CD14-positive monocyte (primary cell): ENCODE data around the gene YIF1B. TPM values are rescaled to one million over a fixed set of nuclear protein-coding genes. Genes with fewer than 3 reads are reported as not detected.

Experiments used
- DNase-seq, 3 donors: peaks; one replicate each; pipeline ENCODE4 v3.0.0-alpha.2; 2011 to 2022
- H2AFZ ChIP-seq: 2 replicates; pipeline ENCODE4 v1.6.0; 2012; ENCODE audit warnings: mild to moderate bottlenecking, low read depth, low read length, inconsistent platforms; ENCODE audit not compliant: insufficient read depth, poor library complexity, severe bottlenecking
- H3K27ac ChIP-seq, 2 donors: 1 replicate in 1 of 2; 2 replicates in 1 of 2; pipeline ENCODE4 v1.5.1; 2012 to 2013; ENCODE audit warnings: low read length in 2 of 2, control low read depth in 1 of 2, inconsistent platforms in 1 of 2, low read depth in 1 of 2, mild to moderate bottlenecking in 1 of 2
- H3K27me3 ChIP-seq, 2 donors: one replicate each; pipeline versions ENCODE4 v1.6.0 to v1.6.1; 2011 to 2013; ENCODE audit warnings: low read length in 2 of 2; ENCODE audit not compliant: control insufficient read depth in 2 of 2, insufficient read depth in 2 of 2
- H3K36me3 ChIP-seq, 2 donors: replicated peaks in 1 of 2; 1 replicate in 1 of 2; 2 replicates in 1 of 2; pipeline versions ENCODE4 v1.5.1 to v1.6.1; 2012 to 2013; ENCODE audit warnings: low read length in 2 of 2, control low read depth in 1 of 2, inconsistent platforms in 1 of 2, mild to moderate bottlenecking in 1 of 2; ENCODE audit not compliant: insufficient read depth in 2 of 2, control insufficient read depth in 1 of 2
- H3K4me1 ChIP-seq, 2 donors: 1 replicate in 1 of 2; 2 replicates in 1 of 2; pipeline versions ENCODE4 v1.5.1 to v1.6.1; 2012 to 2013; ENCODE audit warnings: low read length in 2 of 2, control low read depth in 1 of 2, inconsistent platforms in 1 of 2, mild to moderate bottlenecking in 1 of 2, moderate library complexity in 1 of 2; ENCODE audit not compliant: insufficient read depth in 2 of 2, control insufficient read depth in 1 of 2
- H3K4me2 ChIP-seq: replicated peaks from 2 replicates; pipeline ENCODE3; 2012; ENCODE audit warnings: low read length, moderate library complexity, mild to moderate bottlenecking; ENCODE audit not compliant: poor library complexity, severe bottlenecking; ENCODE audit errors: extremely low read depth
- H3K4me3 ChIP-seq, 3 experiments: fragments of 200-600 bp in 1 of 3; sonication (generic) in 1 of 3; replicated peaks in 1 of 3; 1 replicate in 2 of 3; 2 replicates in 1 of 3; pipeline ENCODE4 v1.5.1; 2011 to 2013; ENCODE audit warnings: low read length in 3 of 3, mild to moderate bottlenecking in 3 of 3, control low read depth in 2 of 3, low read depth in 2 of 3, inconsistent platforms in 1 of 3, moderate library complexity in 1 of 3
- H3K79me2 ChIP-seq: 2 replicates; pipeline ENCODE4 v1.6.0; 2012; ENCODE audit warnings: mild to moderate bottlenecking, control low read depth, inconsistent platforms, low read length, moderate library complexity; ENCODE audit not compliant: insufficient read depth
- H3K9ac ChIP-seq: 2 replicates; pipeline ENCODE4 v1.6.0; 2017; ENCODE audit warnings: low read length, mild to moderate bottlenecking; ENCODE audit not compliant: insufficient read depth, poor library complexity, severe bottlenecking
- H3K9me3 ChIP-seq, 2 donors: replicated peaks in 1 of 2; 1 replicate in 1 of 2; 2 replicates in 1 of 2; pipeline versions ENCODE4 v1.5.1 to v1.6.1; 2012 to 2013; ENCODE audit warnings: low read length in 2 of 2, control low read depth in 1 of 2; ENCODE audit not compliant: control insufficient read depth in 1 of 2, insufficient read depth in 1 of 2
- H4K20me1 ChIP-seq: 2 replicates; pipeline ENCODE4 v1.6.0; 2012; ENCODE audit warnings: mild to moderate bottlenecking, low read length, control low read depth, moderate library complexity; ENCODE audit not compliant: insufficient read depth
- H3K27ac Mint-ChIP-seq, 7 donors: one replicate each; pipeline ENCODE4 v1.8.0; 2020; ENCODE audit warnings: mild to moderate bottlenecking in 7 of 7, mixed read lengths in 7 of 7, moderate library complexity in 6 of 7, inconsistent platforms in 2 of 7
- H3K27me3 Mint-ChIP-seq, 3 donors: one replicate each; pipeline ENCODE4 v1.8.0; 2021 to 2022; ENCODE audit warnings: low read depth in 3 of 3, mild to moderate bottlenecking in 3 of 3, mixed read lengths in 3 of 3, moderate library complexity in 3 of 3, inconsistent platforms in 1 of 3
- H3K36me3 Mint-ChIP-seq, 2 donors: one replicate each; pipeline ENCODE4 v1.8.0; 2020; ENCODE audit warnings: mixed read lengths in 2 of 2, inconsistent platforms in 1 of 2, mild to moderate bottlenecking in 1 of 2
- H3K4me1 Mint-ChIP-seq: one replicate; pipeline ENCODE4 v1.8.0; 2020; ENCODE audit warnings: mild to moderate bottlenecking, mixed read lengths
- H3K4me3 Mint-ChIP-seq, 2 donors: one replicate each; pipeline ENCODE4 v1.8.0; 2020; ENCODE audit warnings: mild to moderate bottlenecking in 2 of 2, mixed read lengths in 2 of 2, moderate library complexity in 1 of 2
- H3K9me3 Mint-ChIP-seq, 7 donors: one replicate each; pipeline ENCODE4 v1.8.0; 2020 to 2022; ENCODE audit warnings: mixed read lengths in 7 of 7, mild to moderate bottlenecking in 6 of 7, moderate library complexity in 6 of 7, inconsistent platforms in 2 of 7
- WGBS: methylation state at CpG from one replicate; pipeline ENCODE4 v1.1.5; 2013; ENCODE audit warnings: missing lambda C conversion rate; ENCODE audit not compliant: insufficient coverage; 5-methylcytosine and 5-hydroxymethylcytosine counted together
- intact Hi-C, 2 donors: fragments of 100-400 bp; cut with micrococcal nuclease; formaldehyde crosslinking; loops; one replicate each; pipeline versions ENCODE4 v1.15.0 to v1.15.1; 2023
- polyA plus RNA-seq, 3 donors: library from polyadenylated mRNA; depleted of rRNA in 1 of 3; unstranded in 2 of 3; stranded (reverse) in 1 of 3; fragments of 300-500 nt in 2 of 3; fragments of >200 nt in 1 of 3; fragmentation: Illumina TruSeq in 2 of 3; gene quantifications; 1 replicate in 2 of 3; 2 replicates in 1 of 3; pipeline ENCODE4 v1.2.3, GENCODE V29; 2012 to 2021
- TF ChIP-seq, protein P1 (sequence below): fragments of 200-600 bp; IDR thresholded peaks from one replicate; pipeline ENCODE4 v1.8.0; 2022; ENCODE audit warnings: antibody characterized with exemption, mild to moderate bottlenecking

Gene YIF1B
- polyA plus RNA-seq, 3 donors, result 79.4 to 90.5 (median 86.1) TPM

DNA sequence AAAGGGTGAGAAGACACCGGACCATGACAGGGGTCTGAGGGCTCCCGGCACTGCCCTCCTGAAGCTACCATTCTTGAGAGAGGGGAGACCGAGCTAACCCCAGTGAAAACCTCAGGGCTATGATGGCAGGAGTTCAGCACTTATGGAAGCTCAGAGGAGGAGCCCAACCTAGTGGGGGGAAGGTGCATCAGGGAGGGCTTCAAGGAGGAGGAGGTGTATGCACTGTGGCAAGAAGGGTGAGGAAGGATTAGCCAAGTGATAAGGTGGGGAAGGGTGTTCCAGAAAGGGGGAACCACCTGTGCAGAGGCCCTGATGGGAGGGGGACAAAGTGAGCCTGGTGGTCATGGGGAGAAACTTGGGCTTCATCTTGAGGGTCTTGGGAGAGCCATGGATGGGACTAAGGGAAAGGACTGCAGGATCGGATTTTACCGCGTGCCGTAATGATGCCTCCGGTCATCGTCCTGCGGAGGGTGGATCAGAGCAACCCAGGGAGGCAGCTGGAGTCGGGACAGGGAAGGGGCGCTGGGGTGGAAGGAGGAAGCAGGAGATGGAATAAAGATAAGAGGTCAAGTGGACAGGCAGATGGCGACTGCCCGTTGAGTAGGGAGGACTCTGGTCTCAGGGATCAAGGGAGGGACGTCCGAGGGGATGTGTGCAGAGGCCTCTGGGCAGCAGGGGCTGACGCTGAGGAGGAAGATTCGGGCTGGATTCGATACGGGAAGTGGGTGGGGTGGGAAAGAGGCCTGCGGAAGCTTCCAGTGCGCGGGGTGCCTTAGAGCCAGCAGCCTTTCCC lies 45.3 kb upstream of the YIF1B start:
- WGBS, result 32% methylated on average over 17 of the region's 23 CpGs
- peaks cover 0 to 3% of the 10 kb centered on the region in 2 donors for H3K36me3 Mint-ChIP-seq
- H3K27ac Mint-ChIP-seq, result peak overlapping the region in 2 of 7 donors; percentile 18 to 31
- peaks cover 0 to 41% of the 10 kb centered on the region in 2 donors for H3K27me3 ChIP-seq
- peaks cover 36 to 60% (median 40%) of the 10 kb centered on the region in 3 donors for H3K27me3 Mint-ChIP-seq
- H4K20me1 ChIP-seq, result no peaks in the 10 kb centered on the region
- H3K4me2 ChIP-seq, result peak overlapping the region; percentile 90
- H3K36me3 ChIP-seq, result no peaks in the 10 kb centered on the region
- H3K9ac ChIP-seq, result peak overlapping the region; percentile 56
- H3K9me3 ChIP-seq, result peaks cover 0 to 4% of the 10 kb centered on the region in 2 donors
- peak in 2 of 3 donors; percentile 24 to 28 for DNase-seq
- no peaks in the 10 kb centered on the region for H3K79me2 ChIP-seq
- H2AFZ ChIP-seq, result peak overlapping the region; percentile 93
- H3K4me1 Mint-ChIP-seq, result peaks cover 24% of the 10 kb centered on the region
- peak overlapping the region; percentile 45 to 88 (median 60) for H3K4me3 ChIP-seq
- H3K4me1 ChIP-seq, result peaks cover 18 to 23% of the 10 kb centered on the region in 2 donors
- peak overlapping the region; percentile 86 to 92 for H3K4me3 Mint-ChIP-seq
- H3K9me3 Mint-ChIP-seq, result peaks cover 0 to 13% (median 7%) of the 10 kb centered on the region in 7 donors
- intact Hi-C loops, result no loop called here
- no peak overlapping the region for H3K27ac ChIP-seq
- TF ChIP-seq, protein P1, sequence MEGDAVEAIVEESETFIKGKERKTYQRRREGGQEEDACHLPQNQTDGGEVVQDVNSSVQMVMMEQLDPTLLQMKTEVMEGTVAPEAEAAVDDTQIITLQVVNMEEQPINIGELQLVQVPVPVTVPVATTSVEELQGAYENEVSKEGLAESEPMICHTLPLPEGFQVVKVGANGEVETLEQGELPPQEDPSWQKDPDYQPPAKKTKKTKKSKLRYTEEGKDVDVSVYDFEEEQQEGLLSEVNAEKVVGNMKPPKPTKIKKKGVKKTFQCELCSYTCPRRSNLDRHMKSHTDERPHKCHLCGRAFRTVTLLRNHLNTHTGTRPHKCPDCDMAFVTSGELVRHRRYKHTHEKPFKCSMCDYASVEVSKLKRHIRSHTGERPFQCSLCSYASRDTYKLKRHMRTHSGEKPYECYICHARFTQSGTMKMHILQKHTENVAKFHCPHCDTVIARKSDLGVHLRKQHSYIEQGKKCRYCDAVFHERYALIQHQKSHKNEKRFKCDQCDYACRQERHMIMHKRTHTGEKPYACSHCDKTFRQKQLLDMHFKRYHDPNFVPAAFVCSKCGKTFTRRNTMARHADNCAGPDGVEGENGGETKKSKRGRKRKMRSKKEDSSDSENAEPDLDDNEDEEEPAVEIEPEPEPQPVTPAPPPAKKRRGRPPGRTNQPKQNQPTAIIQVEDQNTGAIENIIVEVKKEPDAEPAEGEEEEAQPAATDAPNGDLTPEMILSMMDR, result no peak

DNA sequence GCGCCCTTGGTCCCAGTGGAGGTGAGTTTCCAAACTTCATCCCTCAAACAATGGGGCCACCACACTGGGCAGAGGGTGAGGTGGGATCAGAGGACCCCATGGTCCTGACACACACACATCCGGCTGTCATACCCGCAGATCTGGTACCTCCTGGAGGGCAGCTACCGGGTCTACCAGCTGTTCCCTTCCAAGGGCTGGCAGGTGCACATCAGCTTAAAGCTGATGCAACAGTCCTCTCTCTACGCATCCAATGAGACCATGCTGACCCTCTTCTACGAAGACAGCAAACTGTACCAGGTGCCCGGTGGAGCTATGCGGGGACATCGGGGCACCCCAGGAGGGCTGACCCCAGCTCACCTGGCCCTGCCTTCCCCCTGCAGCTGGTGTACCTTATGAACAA lies 44.6 kb upstream of the YIF1B start:
- intact Hi-C loops, result no loop called here

More for the DNA sequence above, 44.6 kb upstream of the YIF1B start:
- H3K4me1 Mint-ChIP-seq, result peaks cover 24% of the 10 kb centered on the region
- H3K9me3 Mint-ChIP-seq, result peaks cover 0 to 11% (median 7%) of the 10 kb centered on the region in 7 donors
- H3K79me2 ChIP-seq, result no peaks in the 10 kb centered on the region
- TF ChIP-seq, protein P1, result no peak
- no peak overlapping the region for H3K27ac ChIP-seq
- H3K4me2 ChIP-seq, result no peak overlapping the region
- peaks cover 18 to 23% of the 10 kb centered on the region in 2 donors for H3K4me1 ChIP-seq
- DNase-seq, result no peak
- H3K4me3 ChIP-seq, result no peak overlapping the region
- H4K20me1 ChIP-seq, result no peaks in the 10 kb centered on the region
- peaks cover 0 to 4% of the 10 kb centered on the region in 2 donors for H3K9me3 ChIP-seq
- H3K4me3 Mint-ChIP-seq, result peak overlapping the region in 1 of 2 donors; percentile 92
- H3K9ac ChIP-seq, result no peak overlapping the region
- WGBS, result 84% methylated on average over 8 of the region's 9 CpGs
- no peak overlapping the region for H3K27ac Mint-ChIP-seq
- H2AFZ ChIP-seq, result no peak overlapping the region
- H3K36me3 ChIP-seq, result no peaks in the 10 kb centered on the region
- H3K27me3 Mint-ChIP-seq, result peaks cover 33 to 63% (median 38%) of the 10 kb centered on the region in 3 donors
- H3K27me3 ChIP-seq, result peaks cover 0 to 44% of the 10 kb centered on the region in 2 donors
- peaks cover 0 to 3% of the 10 kb centered on the region in 2 donors for H3K36me3 Mint-ChIP-seq
